ENCODE measurements around the gene MPZL2. TPM values are rescaled to one million over a fixed set of nuclear protein-coding genes. Genes with fewer than 3 reads are reported as not detected.

MPZL2 gene
- total RNA-seq, 4 donors from 2014 or later, result 6.6 to 31.6 (median 13.9) TPM

DNA sequence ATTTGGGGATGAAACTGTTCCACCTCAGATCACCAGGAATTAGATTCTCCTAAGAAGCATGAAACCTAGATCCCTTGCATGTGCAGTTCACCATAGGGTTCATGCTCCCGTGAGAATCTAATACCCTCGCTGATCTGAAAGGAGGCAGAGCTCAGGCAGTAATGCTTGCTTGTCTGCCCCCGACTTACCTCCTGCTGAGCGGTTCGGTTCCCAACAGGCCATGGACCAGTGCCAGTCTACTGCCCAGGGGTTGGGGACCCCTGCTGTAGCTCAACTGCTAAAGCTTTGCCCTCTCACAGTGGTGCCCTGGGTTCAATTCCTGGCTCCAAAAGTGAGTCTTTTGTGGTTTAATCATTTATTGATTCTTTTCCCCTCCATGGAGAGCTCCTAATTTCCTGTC lies 42.7 kb downstream of the MPZL2 start:
- Histone ChIP-seq H3K27ac (replicated peaks in 1 of 4) (no peak overlapping the region), H3K9me3 (no peaks in the 10 kb centered on the region), H3K36me3 (no peaks in the 10 kb centered on the region), H3K4me1 (no peaks in the 10 kb centered on the region), H3K27me3 (peaks cover 0 to 39% (median 0%) of the 10 kb centered on the region in 4 donors), H3K4me3 (no peak overlapping the region)
- intact Hi-C loops (cut with DNase I), result no loop called here
- TF ChIP-seq, protein P1, sequence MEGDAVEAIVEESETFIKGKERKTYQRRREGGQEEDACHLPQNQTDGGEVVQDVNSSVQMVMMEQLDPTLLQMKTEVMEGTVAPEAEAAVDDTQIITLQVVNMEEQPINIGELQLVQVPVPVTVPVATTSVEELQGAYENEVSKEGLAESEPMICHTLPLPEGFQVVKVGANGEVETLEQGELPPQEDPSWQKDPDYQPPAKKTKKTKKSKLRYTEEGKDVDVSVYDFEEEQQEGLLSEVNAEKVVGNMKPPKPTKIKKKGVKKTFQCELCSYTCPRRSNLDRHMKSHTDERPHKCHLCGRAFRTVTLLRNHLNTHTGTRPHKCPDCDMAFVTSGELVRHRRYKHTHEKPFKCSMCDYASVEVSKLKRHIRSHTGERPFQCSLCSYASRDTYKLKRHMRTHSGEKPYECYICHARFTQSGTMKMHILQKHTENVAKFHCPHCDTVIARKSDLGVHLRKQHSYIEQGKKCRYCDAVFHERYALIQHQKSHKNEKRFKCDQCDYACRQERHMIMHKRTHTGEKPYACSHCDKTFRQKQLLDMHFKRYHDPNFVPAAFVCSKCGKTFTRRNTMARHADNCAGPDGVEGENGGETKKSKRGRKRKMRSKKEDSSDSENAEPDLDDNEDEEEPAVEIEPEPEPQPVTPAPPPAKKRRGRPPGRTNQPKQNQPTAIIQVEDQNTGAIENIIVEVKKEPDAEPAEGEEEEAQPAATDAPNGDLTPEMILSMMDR (IDR thresholded peaks at IDR 0.05), result no peak
- TF ChIP-seq EP300 (IDR thresholded peaks at IDR 0.05) (no peak), POLR2A (IDR thresholded peaks at IDR 0.05; ENCODE audit: low read depth) (no peak)
- WGBS, result 71% methylated on average over 5 of the region's 5 CpGs
- no peak for DNase-seq (ENCODE audit: extremely low spot score)

DNA sequence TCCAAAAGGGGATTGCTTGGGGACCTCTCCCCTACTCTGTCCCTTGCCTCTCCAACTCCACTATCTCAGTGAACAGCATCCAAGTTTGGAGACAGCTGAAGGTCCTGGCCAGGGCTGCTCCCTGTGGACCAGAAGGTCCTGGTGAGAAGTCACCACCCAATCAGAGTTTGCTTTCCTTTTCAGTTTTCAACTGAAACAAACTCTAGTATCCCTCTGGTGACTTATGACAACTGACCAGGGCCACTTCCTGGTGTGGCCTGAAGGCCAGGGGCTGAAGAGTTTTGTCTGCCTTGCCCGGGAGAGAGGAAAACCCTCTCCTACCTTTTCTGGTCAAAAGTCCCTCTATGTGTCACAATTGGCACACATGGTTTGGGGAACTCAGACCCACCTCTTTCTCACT lies 44.4 kb downstream of the MPZL2 start:
- Histone ChIP-seq H3K27ac (replicated peaks in 1 of 4) (no peak overlapping the region), H3K4me1 (no peaks in the 10 kb centered on the region), H3K9me3 (no peaks in the 10 kb centered on the region), H3K4me3 (no peak overlapping the region), H3K36me3 (no peaks in the 10 kb centered on the region), H3K27me3 (peaks cover 0 to 49% (median 0%) of the 10 kb centered on the region in 4 donors)
- intact Hi-C loops (cut with DNase I), result no loop called here
- TF ChIP-seq, protein P1 (IDR thresholded peaks at IDR 0.05), result no peak
- no peak for TF ChIP-seq EP300 (IDR thresholded peaks at IDR 0.05)
- no peak for TF ChIP-seq POLR2A (IDR thresholded peaks at IDR 0.05; ENCODE audit: low read depth)
- TF ChIP-seq POLR2AphosphoS5 (IDR thresholded peaks at IDR 0.05), result no peak
- WGBS, result 43% methylated on average over 1 of the region's 1 CpG
- DNase-seq (ENCODE audit: extremely low spot score), result no peak

DNA sequence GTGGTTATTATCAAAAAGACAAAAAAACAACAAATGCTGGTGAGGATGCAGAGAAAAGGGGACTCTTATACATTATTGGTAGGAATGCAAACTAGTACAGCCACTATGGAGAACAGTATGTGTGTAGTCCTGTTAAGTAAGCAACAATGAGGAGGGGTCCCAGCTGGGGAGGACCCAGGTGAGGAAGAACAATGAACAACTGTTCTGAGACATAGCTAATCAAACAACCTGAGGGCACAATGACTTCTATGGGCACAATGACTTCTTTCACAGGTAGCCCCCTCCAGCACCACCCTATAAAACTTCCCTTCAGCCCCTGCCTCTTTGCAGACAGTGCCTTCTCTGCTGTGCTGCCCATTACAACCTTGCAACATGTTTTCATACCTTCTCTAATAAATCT lies 44.9 kb downstream of the MPZL2 start:
- Histone ChIP-seq H3K9me3 (no peaks in the 10 kb centered on the region), H3K27me3 (peaks cover 0 to 51% (median 0%) of the 10 kb centered on the region in 4 donors), H3K36me3 (no peaks in the 10 kb centered on the region), H3K27ac (replicated peaks in 1 of 4) (no peak overlapping the region), H3K4me1 (no peaks in the 10 kb centered on the region), H3K4me3 (no peak overlapping the region)
- intact Hi-C loops (cut with DNase I), result no loop called here
- TF ChIP-seq POLR2AphosphoS5 (IDR thresholded peaks at IDR 0.05), result no peak
- DNase-seq (ENCODE audit: extremely low spot score), result no peak

DNA sequence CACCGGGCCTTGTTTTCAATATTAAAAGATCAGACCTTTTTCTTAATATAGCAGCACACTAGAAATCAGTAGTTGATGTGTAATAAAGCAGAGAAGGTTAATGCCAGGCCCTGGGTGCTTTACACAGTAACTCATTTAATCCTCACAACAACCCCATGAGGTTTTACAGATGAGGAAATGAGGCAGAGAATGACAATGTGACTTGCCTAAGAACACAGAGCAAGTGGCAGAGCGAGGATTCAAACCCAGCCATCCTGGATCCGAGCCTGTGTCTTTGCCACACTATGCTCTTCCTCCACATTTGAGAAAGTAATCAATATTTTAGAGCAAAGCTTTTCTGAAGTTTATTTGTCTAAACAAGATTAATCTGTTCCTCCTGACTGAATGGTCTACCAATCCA lies 46.5 kb downstream of the MPZL2 start:
- H3K4me3 ChIP-seq, result no peak overlapping the region
- intact Hi-C loops (cut with DNase I), result no loop called here
- 83% methylated on average over 3 of the region's 3 CpGs for WGBS
- peaks cover 0 to 60% (median 0%) of the 10 kb centered on the region in 4 donors for H3K27me3 ChIP-seq
- no peak for DNase-seq (ENCODE audit: extremely low spot score)
- H3K27ac ChIP-seq (replicated peaks in 1 of 4), result no peak overlapping the region
- no peaks in the 10 kb centered on the region for H3K9me3 ChIP-seq
- H3K4me1 ChIP-seq, result peaks cover 0 to 2% (median 0%) of the 10 kb centered on the region in 4 donors
- H3K36me3 ChIP-seq, result no peaks in the 10 kb centered on the region
- TF ChIP-seq POLR2A (IDR thresholded peaks at IDR 0.05; ENCODE audit: low read depth), result no peak
- no peak for TF ChIP-seq POLR2AphosphoS5 (IDR thresholded peaks at IDR 0.05)
- TF ChIP-seq EP300 (IDR thresholded peaks at IDR 0.05), result no peak
- TF ChIP-seq, protein P1 (IDR thresholded peaks at IDR 0.05), result no peak

DNA sequence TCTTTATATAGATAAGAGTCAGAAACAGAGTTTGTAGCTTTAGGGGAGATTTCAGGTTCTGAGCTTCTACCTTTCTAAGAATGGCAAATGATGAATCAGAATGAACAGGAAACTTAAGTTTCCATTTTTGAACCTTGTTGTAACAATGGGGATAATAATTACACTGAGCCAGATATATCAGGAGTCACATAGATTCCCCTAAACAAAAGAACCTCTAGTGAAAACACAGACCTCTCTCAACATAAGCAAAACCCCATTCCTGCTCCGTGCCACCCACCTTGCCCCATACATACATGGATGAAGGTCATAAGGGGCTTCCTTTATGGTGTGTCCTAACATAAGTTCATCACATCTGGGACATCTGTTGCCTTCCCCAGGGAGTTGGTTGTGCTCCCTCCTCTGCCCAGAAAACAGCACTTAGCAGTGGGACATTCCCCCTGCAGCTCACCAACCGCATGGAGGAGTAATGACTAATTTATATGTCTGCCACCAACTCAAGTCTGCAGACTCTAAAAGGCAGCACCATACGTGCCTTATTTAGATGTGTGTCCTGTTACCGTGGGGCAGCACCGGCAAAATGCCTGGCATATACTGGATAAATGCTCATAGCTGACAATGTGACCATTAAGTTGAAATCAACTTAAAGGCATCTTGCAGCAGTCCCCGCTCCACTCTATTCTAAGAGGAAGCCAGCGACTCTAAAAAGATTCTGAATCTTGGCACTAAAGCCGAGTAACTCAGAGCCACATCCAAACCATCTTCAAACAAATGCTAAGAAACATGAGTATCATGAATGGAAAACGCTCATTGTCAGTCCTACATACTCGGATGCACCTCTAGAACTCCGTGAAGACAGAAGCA lies 47.2 kb downstream of the MPZL2 start:
- H3K36me3 ChIP-seq, result no peaks in the 10 kb centered on the region
- H3K27ac ChIP-seq (replicated peaks in 1 of 4), result no peak overlapping the region
- DNase-seq (ENCODE audit: extremely low spot score), result no peak
- peaks cover 0 to 53% (median 0%) of the 10 kb centered on the region in 4 donors for H3K27me3 ChIP-seq
- no peak overlapping the region for H3K4me3 ChIP-seq
- H3K9me3 ChIP-seq, result no peaks in the 10 kb centered on the region
- intact Hi-C loops (cut with DNase I), result no loop called here
- no peak for TF ChIP-seq POLR2A (IDR thresholded peaks at IDR 0.05; ENCODE audit: low read depth)
- TF ChIP-seq EP300 (IDR thresholded peaks at IDR 0.05), result no peak
- TF ChIP-seq, protein P1 (IDR thresholded peaks at IDR 0.05), result no peak
- WGBS, result 69% methylated on average over 11 of the region's 11 CpGs
- H3K4me1 ChIP-seq, result peaks cover 0 to 6% (median 0%) of the 10 kb centered on the region in 4 donors
